ENCODE measurements around the gene ARHGAP29. TPM values are rescaled to one million over a fixed set of nuclear protein-coding genes. Genes with fewer than 3 reads are reported as not detected.

The ARHGAP29 gene
- total and polyA plus RNA-seq, 2 of the 8 experiments (the other 6 are each of a cell fraction or from before 2014, with no cell fraction given): 0.57 to 3.2 TPM

GRCh38 chr1:94231746-94232145 is 5.6 kb downstream of the ARHGAP29 start:
- Histone ChIP-seq H3K9me3 (ENCODE audit: insufficient read depth in 2 of 2, low read depth in 1 of 2, low read length in 1 of 2) (no peaks in the 10 kb centered on the region), H3K4me1 (replicated peaks in 1 of 4; ENCODE audit: control insufficient read depth in 3 of 4, insufficient read depth in 4 of 4, low read length in 3 of 4) (peaks cover 0 to 2% (median 0%) of the 10 kb centered on the region in 4 experiments; a peak in 1 of 7 replicates), H3K79me1 (ENCODE audit: low read depth, low read length) (no peaks in the 10 kb centered on the region), H4K8ac (ENCODE audit: extremely low read depth, insufficient read depth, low read length) (no peak overlapping the region), H3K23me2 (ENCODE audit: low read depth, low read length) (peaks cover 2% of the 10 kb centered on the region; the same call in 1 of the 2 replicates), H3K9ac (replicated peaks in 1 of 4; ENCODE audit: extremely low read depth in 1 of 4, low read depth in 3 of 4, low read length in 3 of 4) (no peak overlapping the region), H2BK5ac (ENCODE audit: low read depth, low read length) (no peak overlapping the region), H3K18ac (ENCODE audit: extremely low read depth, low read length) (no peak overlapping the region), H3K79me2 (ENCODE audit: control insufficient read depth in 1 of 2, insufficient read depth in 2 of 2, low read length in 2 of 2) (no peaks in the 10 kb centered on the region), H4K91ac (replicated peaks; ENCODE audit: insufficient read length, low read length) (no peak overlapping the region), H4K20me1 (replicated peaks in 1 of 2; ENCODE audit: control insufficient read depth in 1 of 2, insufficient read depth in 2 of 2, low read length in 2 of 2) (no peaks in the 10 kb centered on the region), H2BK15ac (ENCODE audit: low read length) (no peak overlapping the region), H3K27me3 (replicated peaks in 1 of 4; ENCODE audit: control insufficient read depth in 3 of 4, extremely low read depth in 1 of 4, insufficient read depth in 3 of 4, low read length in 3 of 4) (peaks cover 8 to 18% (median 13%) of the 10 kb centered on the region in 4 experiments), H3K27ac (ENCODE audit: low read depth, low read length) (no peak overlapping the region), H2AFZ (ENCODE audit: low read length) (no peak overlapping the region), H3K23ac (ENCODE audit: insufficient read length) (no peak overlapping the region), H3K4me2 (ENCODE audit: insufficient read depth in 1 of 2, low read depth in 2 of 2, low read length in 2 of 2) (no peak overlapping the region), H2AK5ac (ENCODE audit: low read depth, low read length) (no peak overlapping the region), H3K14ac (ENCODE audit: insufficient read length) (no peak overlapping the region), H2BK20ac (ENCODE audit: low read length) (no peak overlapping the region), H2BK120ac (replicated peaks; ENCODE audit: low read depth, low read length) (no peak overlapping the region), H3K56ac (replicated peaks; ENCODE audit: insufficient read length, low read depth, low read length) (no peak overlapping the region), H3K36me3 (ENCODE audit: control insufficient read depth in 2 of 4, insufficient read depth in 4 of 4, low read length in 3 of 4) (no peaks in the 10 kb centered on the region), H3K4me3 (ENCODE audit: extremely low read depth in 1 of 4, insufficient read depth in 2 of 4, low read depth in 3 of 4, low read length in 4 of 4) (no peak overlapping the region), H3K4ac (replicated peaks; ENCODE audit: insufficient read length, low read depth, low read length) (no peak overlapping the region), H4K5ac (ENCODE audit: insufficient read length, low read depth, low read length) (no peak overlapping the region), H2BK12ac (ENCODE audit: low read depth, low read length) (no peak overlapping the region)
- DNase-seq (ENCODE audit: low read depth in 1 of 2, low spot score in 2 of 2) (no peak), FAIRE-seq (no peak)
- 84% methylated on average over 1 of the region's 1 CpG; no CpG with 5 or more reads in 1 of the 2 experiments for WGBS, 2 experiments (ENCODE audit: extremely low coverage in 1 of 2, insufficient coverage in 1 of 2, insufficient read length in 1 of 2, insufficient replicate concordance in 2 of 2, low coverage in 1 of 2, low lambda C conversion rate in 2 of 2, missing lambda C conversion rate in 1 of 2)
- ChIA-PET POLR2A (ENCODE audit: partially characterized antibody) (no interaction called here), CTCF (ENCODE audit: partially characterized antibody) (no interaction called here)
- TF ChIP-seq POLR2AphosphoS5 (IDR thresholded peaks at IDR 0.05; ENCODE audit: low read depth, low read length): no peak
- no peak for TF ChIP-seq JUN (IDR thresholded peaks at IDR 0.05; ENCODE audit: low read depth, low read length)
- TF ChIP-seq HDAC2 (IDR thresholded peaks at IDR 0.05; ENCODE audit: borderline replicate concordance in 1 of 2, low read depth in 2 of 2, low read length in 2 of 2): no peak
- TF ChIP-seq KDM5A (IDR thresholded peaks at IDR 0.05; ENCODE audit: low read length): no peak
- TF ChIP-seq KDM1A (IDR thresholded peaks at IDR 0.05; ENCODE audit: borderline replicate concordance, low read length): no peak
- no peak for TF ChIP-seq GTF2F1 (IDR thresholded peaks at IDR 0.05; ENCODE audit: borderline replicate concordance, low read depth, low read length)
- TF ChIP-seq POU5F1 (IDR thresholded peaks at IDR 0.05; ENCODE audit: low read depth, low read length): no peak
- TF ChIP-seq, protein P1, sequence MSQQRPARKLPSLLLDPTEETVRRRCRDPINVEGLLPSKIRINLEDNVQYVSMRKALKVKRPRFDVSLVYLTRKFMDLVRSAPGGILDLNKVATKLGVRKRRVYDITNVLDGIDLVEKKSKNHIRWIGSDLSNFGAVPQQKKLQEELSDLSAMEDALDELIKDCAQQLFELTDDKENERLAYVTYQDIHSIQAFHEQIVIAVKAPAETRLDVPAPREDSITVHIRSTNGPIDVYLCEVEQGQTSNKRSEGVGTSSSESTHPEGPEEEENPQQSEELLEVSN (IDR thresholded peaks at IDR 0.05): no peak
- TF ChIP-seq BRCA1 (IDR thresholded peaks at IDR 0.05; ENCODE audit: low read depth, low read length): no peak
- TF ChIP-seq RNF2 (IDR thresholded peaks at IDR 0.05; ENCODE audit: borderline replicate concordance, low read depth, low read length, missing control alignments, poor library complexity, severe bottlenecking): no peak
- TF ChIP-seq JUND (IDR thresholded peaks at IDR 0.05; ENCODE audit: low read length): no peak
